ENCODE measurements around the gene FAM240A. TPM values are rescaled to one million over a fixed set of nuclear protein-coding genes. Genes with fewer than 3 reads are reported as not detected.

The FAM240A gene
- total and polyA plus RNA-seq, 2 experiments from 2014 or later: 0.18 TPM; not detected in 1

DNA sequence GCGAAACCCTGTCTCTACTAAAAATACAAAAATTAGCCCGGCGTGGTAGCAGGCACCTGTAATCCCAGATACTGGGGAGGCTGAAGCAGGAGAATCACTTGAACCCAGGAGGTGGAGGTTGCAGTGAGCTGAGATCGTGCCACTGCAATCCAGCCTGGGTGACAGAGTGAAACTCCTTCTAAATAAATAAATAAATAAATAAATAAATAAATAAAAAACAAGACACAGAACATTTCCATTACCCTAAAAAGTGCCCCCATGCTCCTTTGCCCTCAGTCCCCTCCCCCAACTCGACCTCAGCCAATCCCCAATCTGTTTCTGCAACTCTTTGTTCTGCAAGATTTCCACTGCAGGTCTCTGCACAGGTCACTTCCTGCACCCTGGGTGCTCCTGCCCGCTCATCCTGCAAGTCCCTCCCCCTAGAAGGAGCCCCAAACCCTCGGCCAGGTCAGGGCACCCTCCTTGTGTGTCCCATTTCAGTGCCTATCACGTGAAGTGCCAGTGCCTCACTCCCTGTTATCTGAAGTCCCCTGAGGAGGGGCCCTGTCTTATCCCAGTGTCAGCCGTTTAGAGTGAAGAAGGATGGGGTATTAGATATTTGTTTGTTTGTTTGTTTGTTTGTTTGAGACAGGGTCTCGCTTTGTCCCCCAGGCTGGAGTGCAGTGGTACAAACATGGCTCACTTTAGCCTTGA is 1.1 kb downstream of the FAM240A start:
- TF ChIP-seq, protein P1, sequence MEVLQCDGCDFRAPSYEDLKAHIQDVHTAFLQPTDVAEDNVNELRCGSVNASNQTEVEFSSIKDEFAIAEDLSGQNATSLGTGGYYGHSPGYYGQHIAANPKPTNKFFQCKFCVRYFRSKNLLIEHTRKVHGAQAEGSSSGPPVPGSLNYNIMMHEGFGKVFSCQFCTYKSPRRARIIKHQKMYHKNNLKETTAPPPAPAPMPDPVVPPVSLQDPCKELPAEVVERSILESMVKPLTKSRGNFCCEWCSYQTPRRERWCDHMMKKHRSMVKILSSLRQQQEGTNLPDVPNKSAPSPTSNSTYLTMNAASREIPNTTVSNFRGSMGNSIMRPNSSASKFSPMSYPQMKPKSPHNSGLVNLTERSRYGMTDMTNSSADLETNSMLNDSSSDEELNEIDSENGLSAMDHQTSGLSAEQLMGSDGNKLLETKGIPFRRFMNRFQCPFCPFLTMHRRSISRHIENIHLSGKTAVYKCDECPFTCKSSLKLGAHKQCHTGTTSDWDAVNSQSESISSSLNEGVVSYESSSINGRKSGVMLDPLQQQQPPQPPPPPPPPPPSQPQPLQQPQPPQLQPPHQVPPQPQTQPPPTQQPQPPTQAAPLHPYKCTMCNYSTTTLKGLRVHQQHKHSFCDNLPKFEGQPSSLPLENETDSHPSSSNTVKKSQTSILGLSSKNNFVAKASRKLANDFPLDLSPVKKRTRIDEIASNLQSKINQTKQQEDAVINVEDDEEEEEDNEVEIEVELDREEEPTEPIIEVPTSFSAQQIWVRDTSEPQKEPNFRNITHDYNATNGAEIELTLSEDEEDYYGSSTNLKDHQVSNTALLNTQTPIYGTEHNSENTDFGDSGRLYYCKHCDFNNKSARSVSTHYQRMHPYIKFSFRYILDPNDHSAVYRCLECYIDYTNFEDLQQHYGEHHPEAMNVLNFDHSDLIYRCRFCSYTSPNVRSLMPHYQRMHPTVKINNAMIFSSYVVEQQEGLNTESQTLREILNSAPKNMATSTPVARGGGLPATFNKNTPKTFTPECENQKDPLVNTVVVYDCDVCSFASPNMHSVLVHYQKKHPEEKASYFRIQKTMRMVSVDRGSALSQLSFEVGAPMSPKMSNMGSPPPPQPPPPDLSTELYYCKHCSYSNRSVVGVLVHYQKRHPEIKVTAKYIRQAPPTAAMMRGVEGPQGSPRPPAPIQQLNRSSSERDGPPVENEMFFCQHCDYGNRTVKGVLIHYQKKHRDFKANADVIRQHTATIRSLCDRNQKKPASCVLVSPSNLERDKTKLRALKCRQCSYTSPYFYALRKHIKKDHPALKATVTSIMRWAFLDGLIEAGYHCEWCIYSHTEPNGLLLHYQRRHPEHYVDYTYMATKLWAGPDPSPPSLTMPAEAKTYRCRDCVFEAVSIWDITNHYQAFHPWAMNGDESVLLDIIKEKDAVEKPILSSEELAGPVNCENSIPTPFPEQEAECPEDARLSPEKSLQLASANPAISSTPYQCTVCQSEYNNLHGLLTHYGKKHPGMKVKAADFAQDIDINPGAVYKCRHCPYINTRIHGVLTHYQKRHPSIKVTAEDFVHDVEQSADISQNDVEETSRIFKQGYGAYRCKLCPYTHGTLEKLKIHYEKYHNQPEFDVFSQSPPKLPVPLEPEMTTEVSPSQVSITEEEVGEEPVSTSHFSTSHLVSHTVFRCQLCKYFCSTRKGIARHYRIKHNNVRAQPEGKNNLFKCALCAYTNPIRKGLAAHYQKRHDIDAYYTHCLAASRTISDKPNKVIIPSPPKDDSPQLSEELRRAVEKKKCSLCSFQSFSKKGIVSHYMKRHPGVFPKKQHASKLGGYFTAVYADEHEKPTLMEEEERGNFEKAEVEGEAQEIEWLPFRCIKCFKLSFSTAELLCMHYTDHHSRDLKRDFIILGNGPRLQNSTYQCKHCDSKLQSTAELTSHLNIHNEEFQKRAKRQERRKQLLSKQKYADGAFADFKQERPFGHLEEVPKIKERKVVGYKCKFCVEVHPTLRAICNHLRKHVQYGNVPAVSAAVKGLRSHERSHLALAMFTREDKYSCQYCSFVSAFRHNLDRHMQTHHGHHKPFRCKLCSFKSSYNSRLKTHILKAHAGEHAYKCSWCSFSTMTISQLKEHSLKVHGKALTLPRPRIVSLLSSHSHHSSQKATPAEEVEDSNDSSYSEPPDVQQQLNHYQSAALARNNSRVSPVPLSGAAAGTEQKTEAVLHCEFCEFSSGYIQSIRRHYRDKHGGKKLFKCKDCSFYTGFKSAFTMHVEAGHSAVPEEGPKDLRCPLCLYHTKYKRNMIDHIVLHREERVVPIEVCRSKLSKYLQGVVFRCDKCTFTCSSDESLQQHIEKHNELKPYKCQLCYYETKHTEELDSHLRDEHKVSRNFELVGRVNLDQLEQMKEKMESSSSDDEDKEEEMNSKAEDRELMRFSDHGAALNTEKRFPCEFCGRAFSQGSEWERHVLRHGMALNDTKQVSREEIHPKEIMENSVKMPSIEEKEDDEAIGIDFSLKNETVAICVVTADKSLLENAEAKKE (CRISPR knock-in tag; IDR thresholded peaks at IDR 0.05): no peak
- peak overlapping the region; percentile 74; the same call in 1 of the 2 replicates for H2AFZ ChIP-seq
- DNase-seq (ENCODE audit: low spot score): no peak

GRCh38 chr3:46614431-46614830 is 2.1 kb downstream of the FAM240A start:
- Histone ChIP-seq H3K79me2 (replicated peaks; ENCODE audit: insufficient read depth) (no peaks in the 10 kb centered on the region), H3K4me2 (no peak overlapping the region), H2AFZ (no peak overlapping the region), H3K27me3 (ENCODE audit: insufficient read depth) (no peaks in the 10 kb centered on the region), H3K27ac (ENCODE audit: low read depth) (no peak overlapping the region), H3K9me2 (ENCODE audit: insufficient read depth) (no peaks in the 10 kb centered on the region; the same call in 1 of the 2 replicates), H3K4me1 (ENCODE audit: insufficient read depth) (peaks cover 17% of the 10 kb centered on the region), H3F3A (replicated peaks; ENCODE audit: low read depth) (no peaks in the 10 kb centered on the region), H3K4me3 (no peak overlapping the region), H3K36me3 (ENCODE audit: insufficient read depth) (no peaks in the 10 kb centered on the region), H4K20me1 (replicated peaks; ENCODE audit: insufficient read depth) (no peaks in the 10 kb centered on the region)
- H3K36me3 Mint-ChIP-seq (ENCODE audit: low read depth): no peaks in the 10 kb centered on the region
- peaks cover 10% of the 10 kb centered on the region for H3K27me3 Mint-ChIP-seq (ENCODE audit: insufficient read depth, low read depth, poor library complexity)
- no peak overlapping the region for H3K4me3 Mint-ChIP-seq
- H3K27ac Mint-ChIP-seq: no peak overlapping the region
- DNase-seq (ENCODE audit: low spot score): no peak
- TF ChIP-seq STAT1 (IDR thresholded peaks at IDR 0.05; ENCODE audit: unreplicated experiment) (no peak), ETS1 (IDR thresholded peaks at IDR 0.05) (no peak), POLR2AphosphoS5 (IDR thresholded peaks at IDR 0.05; ENCODE audit: low read depth) (no peak)
- ATAC-seq: no peak
- H3K9me3 Mint-ChIP-seq: no peaks in the 10 kb centered on the region
- H3K4me1 Mint-ChIP-seq: peaks cover 23% of the 10 kb centered on the region

More for the DNA sequence above, 1.1 kb downstream of the FAM240A start:
- no peak overlapping the region for H3K4me2 ChIP-seq
- no peaks in the 10 kb centered on the region for H3K36me3 ChIP-seq (ENCODE audit: insufficient read depth)
- no peak overlapping the region for H3K27ac ChIP-seq (ENCODE audit: low read depth)
- H3K4me1 ChIP-seq (ENCODE audit: insufficient read depth): peaks cover 19% of the 10 kb centered on the region
- no peaks in the 10 kb centered on the region for H3F3A ChIP-seq (replicated peaks; ENCODE audit: low read depth)
- Mint-ChIP-seq H3K4me1 (peaks cover 24% of the 10 kb centered on the region), H3K36me3 (ENCODE audit: low read depth) (no peaks in the 10 kb centered on the region), H3K9me3 (no peaks in the 10 kb centered on the region), H3K27me3 (ENCODE audit: insufficient read depth, low read depth, poor library complexity) (peaks cover 10% of the 10 kb centered on the region), H3K27ac (peak overlapping the region; percentile 39; the same call in 1 of the 2 replicates), H3K4me3 (no peak overlapping the region)
- H3K4me3 ChIP-seq: no peak overlapping the region
- no peaks in the 10 kb centered on the region for H3K9me2 ChIP-seq (ENCODE audit: insufficient read depth)
- H3K27me3 ChIP-seq (ENCODE audit: insufficient read depth): no peaks in the 10 kb centered on the region
- peak; percentile 42; the same call in 2 of the 3 replicates for ATAC-seq
- H3K79me2 ChIP-seq (replicated peaks; ENCODE audit: insufficient read depth): no peaks in the 10 kb centered on the region
- no peaks in the 10 kb centered on the region for H4K20me1 ChIP-seq (replicated peaks; ENCODE audit: insufficient read depth)

All from GM23338 (cell line).